ENCODE results near the gene KCNJ12.
"Not testable (repeated sequence)": the region's sequence is repeated elsewhere in the genome, so short reads cannot be mapped to it uniquely, and the experiment has no call there.

Gene KCNJ12

GRCh38 chr17:21349358-21350050, 26.7 kb upstream of the KCNJ12 start:
- not testable (repeated sequence) for DNase-seq (ENCODE audit: low read depth in 2 of 2)

- not testable (repeated sequence) for DNase-seq (ENCODE audit: low read depth in 2 of 2)
These were observed 25.7 kb upstream of the KCNJ12 start for GRCh38 chr17:21350495-21350894.

- DNase-seq (ENCODE audit: low read depth in 2 of 2) = no peak
These were observed 24.6 kb upstream of the KCNJ12 start for GRCh38 chr17:21351366-21352065.

- no peak for DNase-seq (ENCODE audit: low read depth in 2 of 2)
These were observed 23.8 kb upstream of the KCNJ12 start for GRCh38 chr17:21352221-21352980.

- DNase-seq (ENCODE audit: low read depth in 2 of 2) = no peak
These were observed 23.2 kb upstream of the KCNJ12 start for GRCh38 chr17:21352981-21353265.

- no peak for DNase-seq (ENCODE audit: low read depth in 2 of 2)
These were observed 22.7 kb upstream of the KCNJ12 start for GRCh38 chr17:21353326-21354010.

- no peak for DNase-seq (ENCODE audit: low read depth in 2 of 2)
These were observed 21.3 kb upstream of the KCNJ12 start for GRCh38 chr17:21354796-21355385.

- no peak for DNase-seq (ENCODE audit: low read depth in 2 of 2)
These were observed 20.6 kb upstream of the KCNJ12 start for GRCh38 chr17:21355586-21355985.

GRCh38 chr17:21356537-21357127, 19.5 kb upstream of the KCNJ12 start:
- no peak for DNase-seq (ENCODE audit: low read depth in 2 of 2)

- DNase-seq (ENCODE audit: low read depth in 2 of 2) = no peak
These were observed 18.9 kb upstream of the KCNJ12 start for GRCh38 chr17:21357281-21357680.

GRCh38 chr17:21357696-21358656, 18.2 kb upstream of the KCNJ12 start:
- DNase-seq (ENCODE audit: low read depth in 2 of 2) = no peak

GRCh38 chr17:21358682-21359482, 17.3 kb upstream of the KCNJ12 start:
- no peak for DNase-seq (ENCODE audit: low read depth in 2 of 2)

- DNase-seq (ENCODE audit: low read depth in 2 of 2) = no peak
These were observed 16.7 kb upstream of the KCNJ12 start for GRCh38 chr17:21359483-21359840.

- DNase-seq (ENCODE audit: low read depth in 2 of 2) = no peak
These were observed 16.1 kb upstream of the KCNJ12 start for GRCh38 chr17:21360048-21360447.

GRCh38 chr17:21361020-21361809, 14.9 kb upstream of the KCNJ12 start:
- no peak for DNase-seq (ENCODE audit: low read depth in 2 of 2)

GRCh38 chr17:21362331-21362931, 13.7 kb upstream of the KCNJ12 start:
- DNase-seq (ENCODE audit: low read depth in 2 of 2) = no peak

- no peak for DNase-seq (ENCODE audit: low read depth in 2 of 2)
These were observed 12.1 kb upstream of the KCNJ12 start for GRCh38 chr17:21363776-21364642.

Measured in activated CD4-positive, alpha-beta T cell treated with anti-CD3 and anti-CD28 coated beads for 24 hours (primary cell).